H1 (cell line): ENCODE results near the gene ENOSF1. TPM values are rescaled to one million over a fixed set of nuclear protein-coding genes. Genes with fewer than 3 reads are reported as not detected.

ENCODE experiments used
- ATF2 ChIP-seq: IDR thresholded peaks from 2 replicates; pipeline ENCODE4 v1.6.1; 2012; ENCODE audit warnings: low read length, inconsistent platforms
- BCL11A ChIP-seq, 2 experiments: IDR thresholded peaks; one replicate each; pipeline ENCODE4 v1.6.1; 2011; ENCODE audit warnings: low read depth in 2 of 2, low read length in 2 of 2, mild to moderate bottlenecking in 2 of 2
- CBX5 ChIP-seq: fragments of 300-800, 300-1000 bp; sonication (generic); IDR thresholded peaks from 2 replicates; pipeline ENCODE4 v1.7.1; 2016; ENCODE audit warnings: antibody characterized with exemption, low read length, low read depth
- CHD1 ChIP-seq: IDR thresholded peaks from 2 replicates; pipeline ENCODE4 v1.6.1; 2012; ENCODE audit warnings: low read depth, low read length, improper control_type of control experiment
- CHD7 ChIP-seq: fragments of 300-600 bp; sonication (generic); IDR thresholded peaks from 2 replicates; pipeline ENCODE4 v1.7.1; 2012; ENCODE audit warnings: low read length, moderate library complexity, mild to moderate bottlenecking, inconsistent platforms; ENCODE audit not compliant: insufficient replicate concordance
- MAFK ChIP-seq: IDR thresholded peaks from 2 replicates; pipeline ENCODE4 v1.6.1; 2012; ENCODE audit warnings: low read depth, mild to moderate bottlenecking, improper control_type of control experiment, low read length
- POLR2A ChIP-seq, 2 experiments: IDR thresholded peaks; 1 replicate in 1 of 2; 2 replicates in 1 of 2; pipeline ENCODE4 v1.6.1; 2011; ENCODE audit warnings: low read depth in 2 of 2, low read length in 2 of 2, mild to moderate bottlenecking in 2 of 2; ENCODE audit errors: control extremely low read depth in 1 of 2
- SIN3A ChIP-seq, 2 experiments: IDR thresholded peaks in 1 of 2; conservative IDR thresholded peaks in 1 of 2; 2 replicates each; pipeline ENCODE4 v1.6.1; 2011 to 2012; ENCODE audit warnings: low read length in 2 of 2, improper control_type of control experiment in 1 of 2, low read depth in 1 of 2, mild to moderate bottlenecking in 1 of 2
- polyA plus RNA-seq, 7 experiments: library from polyadenylated mRNA; depleted of rRNA in 3 of 7; stranded (reverse) in 5 of 7; unstranded in 2 of 7; fragments of >200 nt in 5 of 7; fragments of 200-250 nt in 2 of 7; gene quantifications; 1 replicate in 5 of 7; 2 replicates in 1 of 7; 4 replicates in 1 of 7; pipeline versions ENCODE4 v1.2.1 to v1.2.3, GENCODE V29; 2011 to 2013; ENCODE audit warnings: missing spikeins in 2 of 7, mixed read lengths in 2 of 7
- total RNA-seq: library from RNA; stranded (reverse); fragmentation: NEBNext Ultra II Directional; extraction: Animal tissue kit (Norgen Biotek cat#: 25700); gene quantifications from 2 replicates; pipeline ENCODE4 v1.2.1, GENCODE V29; 2021

The ENOSF1 gene
- total and polyA plus RNA-seq, 2 of the 8 experiments (the other 6 are each of a cell fraction or from before 2014, with no cell fraction given), result 15.4 to 26.4 TPM

- no peak for TF ChIP-seq CHD7
- TF ChIP-seq ATF2, result no peak
- no peak for TF ChIP-seq MAFK
- TF ChIP-seq BCL11A (IDR thresholded peaks at IDR 0.05; ENCODE audit: low read depth in 2 of 2, low read length in 2 of 2), result no peak
- no peak for TF ChIP-seq CHD1
- TF ChIP-seq POLR2A (IDR thresholded peaks at IDR 0.05; ENCODE audit: control extremely low read depth in 1 of 2, low read depth in 2 of 2, low read length in 2 of 2), result no peak
- no peak for TF ChIP-seq SIN3A (conservative IDR thresholded peaks at IDR 0.05 in 1 of 2, IDR thresholded peaks at IDR 0.05 in 1 of 2; ENCODE audit: low read depth in 1 of 2, low read length in 2 of 2)
- no peak for TF ChIP-seq CBX5
- TF ChIP-seq, all 59 proteins: peak for 0
Observed at GRCh38 chr18:680392-680791, 32.0 kb downstream of the ENOSF1 start (continued).
